ENCODE results near the gene SLC7A14. TPM values are rescaled to one million over a fixed set of nuclear protein-coding genes. Genes with fewer than 3 reads are reported as not detected.

Gene SLC7A14
- total and polyA plus RNA-seq, 2 of the 4 experiments (the other 2 are of a cell fraction): 2.7 to 6.8 TPM

DNA sequence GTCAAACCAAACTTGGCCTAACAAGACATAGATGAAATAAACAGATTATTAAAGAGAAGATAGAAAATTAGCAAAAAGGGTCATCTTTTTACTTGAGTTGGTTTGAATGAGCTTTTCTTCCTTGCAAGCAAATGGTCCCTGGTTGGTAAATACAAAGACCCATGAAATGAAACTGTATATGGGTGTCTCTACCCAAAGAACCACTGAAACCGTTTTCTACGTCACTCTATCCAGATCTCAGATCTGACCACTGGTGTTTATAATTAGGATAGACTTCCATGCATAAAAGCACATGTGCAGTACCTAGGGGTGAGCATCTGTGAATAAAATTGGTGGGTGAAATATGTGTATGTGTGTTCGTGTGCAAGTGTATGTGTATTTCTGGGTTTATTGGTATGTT, 94.0 kb downstream of the SLC7A14 start:
- Histone ChIP-seq H3K9ac (ENCODE audit: low read depth, low read length) (no peak overlapping the region), H3K23ac (ENCODE audit: low read depth, low read length) (no peak overlapping the region), H2AFZ (replicated peaks; ENCODE audit: low read length, poor library complexity) (no peak overlapping the region), H2AK9ac (replicated peaks; ENCODE audit: low read depth, low read length, poor library complexity) (no peak overlapping the region), H3K18ac (ENCODE audit: low read depth, low read length) (no peak overlapping the region), H3K4me3 (ENCODE audit: insufficient read depth, low read depth, low read length) (no peak overlapping the region), H4K91ac (ENCODE audit: insufficient read depth, low read depth, low read length) (no peak overlapping the region), H2BK5ac (ENCODE audit: low read depth, low read length, poor library complexity, severe bottlenecking) (no peak overlapping the region), H2BK15ac (ENCODE audit: low read depth, low read length) (no peak overlapping the region), H3K27me3 (ENCODE audit: control insufficient read depth, insufficient read depth, low read length) (no peaks in the 10 kb centered on the region), H4K20me1 (ENCODE audit: insufficient read depth, low read length) (no peaks in the 10 kb centered on the region), H3K14ac (replicated peaks; ENCODE audit: low read depth, low read length) (no peak overlapping the region), H2BK120ac (ENCODE audit: low read depth, low read length) (no peak overlapping the region), H4K8ac (ENCODE audit: low read depth in 2 of 2, low read length in 2 of 2) (no peak overlapping the region), H3K9me1 (ENCODE audit: insufficient read depth, low read length) (no peaks in the 10 kb centered on the region; the same call in 1 of the 2 replicates), H3K4me2 (ENCODE audit: low read depth, low read length) (no peak overlapping the region), H3K79me1 (ENCODE audit: low read depth in 1 of 2, low read length in 2 of 2) (no peaks in the 10 kb centered on the region), H4K5ac (ENCODE audit: low read depth, low read length) (no peak overlapping the region), H3K9me3 (ENCODE audit: control insufficient read depth, insufficient read depth, low read length) (no peaks in the 10 kb centered on the region), H2BK20ac (ENCODE audit: low read depth, low read length) (no peak overlapping the region), H3K56ac (ENCODE audit: extremely low read depth, insufficient read depth, low read length) (no peak overlapping the region), H3K27ac (ENCODE audit: insufficient read depth, low read length) (no peak overlapping the region), H2AK5ac (ENCODE audit: low read depth, low read length) (no peak overlapping the region), H3K4me1 (ENCODE audit: control insufficient read depth, insufficient read depth, low read length) (peaks cover 6% of the 10 kb centered on the region), H3K4ac (ENCODE audit: low read depth, low read length) (no peak overlapping the region), H3K36me3 (ENCODE audit: control insufficient read depth, insufficient read depth, low read length) (no peaks in the 10 kb centered on the region)
- DNase-seq: no peak
- no TSS peak for BruUV-seq (replicated peaks)
- intact Hi-C loops (cut with micrococcal nuclease): no loop called here
- 100% methylated on average over 1 of the region's 3 CpGs; no CpG with 5 or more reads in 1 of the 2 experiments for WGBS, 2 experiments (ENCODE audit: extremely low coverage in 2 of 2, insufficient read length in 1 of 2)
- ChIA-PET CTCF (no interaction called here), POLR2A (ENCODE audit: unreplicated experiment) (no interaction called here)
- ATAC-seq (ENCODE audit: low read depth): no peak
- TF ChIP-seq MXI1 (IDR thresholded peaks at IDR 0.05; ENCODE audit: borderline replicate concordance, low read depth, low read length) (no peak), SMC3 (IDR thresholded peaks at IDR 0.05; ENCODE audit: low read depth, low read length) (no peak), MAFK (IDR thresholded peaks at IDR 0.05; ENCODE audit: low read depth, low read length) (no peak), ELK1 (IDR thresholded peaks at IDR 0.05; ENCODE audit: borderline replicate concordance, low read depth, low read length) (no peak), MAZ (IDR thresholded peaks at IDR 0.05; ENCODE audit: borderline replicate concordance, low read depth, low read length) (no peak), POLR2A (IDR thresholded peaks at IDR 0.05; ENCODE audit: low read depth, low read length) (no peak), NFE2L2 (IDR thresholded peaks at IDR 0.05; ENCODE audit: low read depth, low read length) (no peak), RFX5 (IDR thresholded peaks at IDR 0.05; ENCODE audit: low read depth, low read length) (no peak), BHLHE40 (IDR thresholded peaks at IDR 0.05; ENCODE audit: low read depth, low read length) (no peak), CEBPB (IDR thresholded peaks at IDR 0.05; ENCODE audit: low read depth, low read length) (no peak)
- TF ChIP-seq, protein P1, sequence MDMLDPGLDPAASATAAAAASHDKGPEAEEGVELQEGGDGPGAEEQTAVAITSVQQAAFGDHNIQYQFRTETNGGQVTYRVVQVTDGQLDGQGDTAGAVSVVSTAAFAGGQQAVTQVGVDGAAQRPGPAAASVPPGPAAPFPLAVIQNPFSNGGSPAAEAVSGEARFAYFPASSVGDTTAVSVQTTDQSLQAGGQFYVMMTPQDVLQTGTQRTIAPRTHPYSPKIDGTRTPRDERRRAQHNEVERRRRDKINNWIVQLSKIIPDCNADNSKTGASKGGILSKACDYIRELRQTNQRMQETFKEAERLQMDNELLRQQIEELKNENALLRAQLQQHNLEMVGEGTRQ (IDR thresholded peaks at IDR 0.05; ENCODE audit: low read depth, low read length): no peak
- TF ChIP-seq, protein P2, sequence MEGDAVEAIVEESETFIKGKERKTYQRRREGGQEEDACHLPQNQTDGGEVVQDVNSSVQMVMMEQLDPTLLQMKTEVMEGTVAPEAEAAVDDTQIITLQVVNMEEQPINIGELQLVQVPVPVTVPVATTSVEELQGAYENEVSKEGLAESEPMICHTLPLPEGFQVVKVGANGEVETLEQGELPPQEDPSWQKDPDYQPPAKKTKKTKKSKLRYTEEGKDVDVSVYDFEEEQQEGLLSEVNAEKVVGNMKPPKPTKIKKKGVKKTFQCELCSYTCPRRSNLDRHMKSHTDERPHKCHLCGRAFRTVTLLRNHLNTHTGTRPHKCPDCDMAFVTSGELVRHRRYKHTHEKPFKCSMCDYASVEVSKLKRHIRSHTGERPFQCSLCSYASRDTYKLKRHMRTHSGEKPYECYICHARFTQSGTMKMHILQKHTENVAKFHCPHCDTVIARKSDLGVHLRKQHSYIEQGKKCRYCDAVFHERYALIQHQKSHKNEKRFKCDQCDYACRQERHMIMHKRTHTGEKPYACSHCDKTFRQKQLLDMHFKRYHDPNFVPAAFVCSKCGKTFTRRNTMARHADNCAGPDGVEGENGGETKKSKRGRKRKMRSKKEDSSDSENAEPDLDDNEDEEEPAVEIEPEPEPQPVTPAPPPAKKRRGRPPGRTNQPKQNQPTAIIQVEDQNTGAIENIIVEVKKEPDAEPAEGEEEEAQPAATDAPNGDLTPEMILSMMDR (conservative IDR thresholded peaks at IDR 0.05; ENCODE audit: low read depth, low read length): no peak
- in situ Hi-C loops (cut with MboI; ENCODE audit: low sequenced_read_pairs): no loop called here
- dilution Hi-C loops (cut with HindIII; ENCODE audit: low sequenced_read_pairs, unreplicated experiment): no loop called here

All from IMR-90 (cell line).